ENCODE measurements around the gene VPS13D. TPM values are rescaled to one million over a fixed set of nuclear protein-coding genes. Genes with fewer than 3 reads are reported as not detected.

The VPS13D gene
- total and polyA plus RNA-seq, 2 donors (not counting 3 experiments of a cell fraction or from before 2014, with no cell fraction given), result 13.6 to 48.5 TPM

GRCh38 chr1:12490532-12491142 is 260.8 kb downstream of the VPS13D start:
- FAIRE-seq (no peak), DNase-seq (ENCODE audit: low read depth, low spot score) (no peak)
- no peaks in the 10 kb centered on the region for H3K27me3 ChIP-seq (ENCODE audit: control insufficient read depth in 2 of 2, insufficient read depth in 2 of 2, low read length in 2 of 2)
- H3K36me3 ChIP-seq (ENCODE audit: control insufficient read depth in 2 of 2, extremely low read depth in 1 of 2, insufficient read depth in 2 of 2, low read length in 2 of 2), result no peaks in the 10 kb centered on the region
- H3K9me1 ChIP-seq (replicated peaks; ENCODE audit: control insufficient read depth, extremely low read depth, insufficient read depth, low read length), result no peaks in the 10 kb centered on the region
- no peak overlapping the region for H3K9ac ChIP-seq (replicated peaks; ENCODE audit: extremely low read depth, insufficient read depth, low read length)
- no peak overlapping the region for H2AFZ ChIP-seq (ENCODE audit: low read depth, low read length)
- H3K9me3 ChIP-seq (replicated peaks; ENCODE audit: control insufficient read depth, insufficient read depth, low read length), result no peaks in the 10 kb centered on the region
- H4K20me1 ChIP-seq (replicated peaks; ENCODE audit: control insufficient read depth, extremely low read depth, insufficient read depth, low read length), result no peaks in the 10 kb centered on the region
- H3K4me3 ChIP-seq (replicated peaks in 1 of 3; ENCODE audit: insufficient read depth in 1 of 3, low read depth in 1 of 3, low read length in 3 of 3), result no peak overlapping the region
- H3K4me2 ChIP-seq (ENCODE audit: insufficient read depth, low read length), result no peak overlapping the region
- dilution Hi-C loops (cut with MboI; ENCODE audit: extremely low pct_ligation_motif_present, low sequenced_read_pairs), result no loop called here
- POLR2A ChIA-PET, result no interaction called here
- no peaks in the 10 kb centered on the region for H3K79me2 ChIP-seq (ENCODE audit: control insufficient read depth, insufficient read depth, low read length)
- CTCF ChIA-PET, result interaction anchor here (0.7 kb wide), 1 partner anchor 20 kb away, joined by 3 read pairs; no protein-coding TSS in a partner anchor
- no peak overlapping the region for H3K27ac ChIP-seq (ENCODE audit: insufficient read depth, low read depth, low read length)
- no peak for TF ChIP-seq MYC (IDR thresholded peaks at IDR 0.05; ENCODE audit: low read depth, low read length)
- no peak for TF ChIP-seq JUN (IDR thresholded peaks at IDR 0.05; ENCODE audit: borderline replicate concordance, insufficient read depth, insufficient read length, low read depth)
- no peak for TF ChIP-seq POLR2AphosphoS5 (IDR thresholded peaks at IDR 0.05; ENCODE audit: insufficient read depth, low read depth, low read length)
- TF ChIP-seq POLR2A (IDR thresholded peaks at IDR 0.05; ENCODE audit: low read depth, low read length), result no peak
- TF ChIP-seq, protein P1, sequence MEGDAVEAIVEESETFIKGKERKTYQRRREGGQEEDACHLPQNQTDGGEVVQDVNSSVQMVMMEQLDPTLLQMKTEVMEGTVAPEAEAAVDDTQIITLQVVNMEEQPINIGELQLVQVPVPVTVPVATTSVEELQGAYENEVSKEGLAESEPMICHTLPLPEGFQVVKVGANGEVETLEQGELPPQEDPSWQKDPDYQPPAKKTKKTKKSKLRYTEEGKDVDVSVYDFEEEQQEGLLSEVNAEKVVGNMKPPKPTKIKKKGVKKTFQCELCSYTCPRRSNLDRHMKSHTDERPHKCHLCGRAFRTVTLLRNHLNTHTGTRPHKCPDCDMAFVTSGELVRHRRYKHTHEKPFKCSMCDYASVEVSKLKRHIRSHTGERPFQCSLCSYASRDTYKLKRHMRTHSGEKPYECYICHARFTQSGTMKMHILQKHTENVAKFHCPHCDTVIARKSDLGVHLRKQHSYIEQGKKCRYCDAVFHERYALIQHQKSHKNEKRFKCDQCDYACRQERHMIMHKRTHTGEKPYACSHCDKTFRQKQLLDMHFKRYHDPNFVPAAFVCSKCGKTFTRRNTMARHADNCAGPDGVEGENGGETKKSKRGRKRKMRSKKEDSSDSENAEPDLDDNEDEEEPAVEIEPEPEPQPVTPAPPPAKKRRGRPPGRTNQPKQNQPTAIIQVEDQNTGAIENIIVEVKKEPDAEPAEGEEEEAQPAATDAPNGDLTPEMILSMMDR (IDR thresholded peaks at IDR 0.05; ENCODE audit: extremely low read depth in 1 of 2, insufficient read depth in 1 of 2, low read depth in 1 of 2, low read length in 2 of 2), result no peak
- TF ChIP-seq EZH2 (IDR thresholded peaks at IDR 0.05; ENCODE audit: borderline replicate concordance, low read depth, low read length, severe bottlenecking), result no peak
- no peak for TF ChIP-seq GATA2 (IDR thresholded peaks at IDR 0.05; ENCODE audit: insufficient read depth, insufficient read length, low read depth, low read length)
- TF ChIP-seq, protein P2, sequence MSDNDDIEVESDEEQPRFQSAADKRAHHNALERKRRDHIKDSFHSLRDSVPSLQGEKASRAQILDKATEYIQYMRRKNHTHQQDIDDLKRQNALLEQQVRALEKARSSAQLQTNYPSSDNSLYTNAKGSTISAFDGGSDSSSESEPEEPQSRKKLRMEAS (IDR thresholded peaks at IDR 0.05; ENCODE audit: insufficient read depth, insufficient read length), result no peak
- no peak for TF ChIP-seq FOS (IDR thresholded peaks at IDR 0.05; ENCODE audit: borderline replicate concordance, insufficient read depth, low read length)
- no TSS peak for BruUV-seq (replicated peaks)
- no peaks in the 10 kb centered on the region for H3K4me1 ChIP-seq (ENCODE audit: control insufficient read depth, extremely low read depth, insufficient read depth, low read length)
- intact Hi-C loops (cut with micrococcal nuclease), result no loop called here

Data from endothelial cell of umbilical vein (primary cell).